NCI-H510A (cell line): ENCODE results near the gene MTERF1.
"Not testable (repeated sequence)": the region's sequence is repeated elsewhere in the genome, so short reads cannot be mapped to it uniquely, and the experiment has no call there.

ENCODE experiments used
- DNase-seq: peaks from one replicate; lab custom pipeline; 2025; lab: John Stamatoyannopoulos, UW

Gene MTERF1

GRCh38 chr7:91883676-91884362 is 3.3 kb upstream of the MTERF1 start:
- DNase-seq: no peak

DNA sequence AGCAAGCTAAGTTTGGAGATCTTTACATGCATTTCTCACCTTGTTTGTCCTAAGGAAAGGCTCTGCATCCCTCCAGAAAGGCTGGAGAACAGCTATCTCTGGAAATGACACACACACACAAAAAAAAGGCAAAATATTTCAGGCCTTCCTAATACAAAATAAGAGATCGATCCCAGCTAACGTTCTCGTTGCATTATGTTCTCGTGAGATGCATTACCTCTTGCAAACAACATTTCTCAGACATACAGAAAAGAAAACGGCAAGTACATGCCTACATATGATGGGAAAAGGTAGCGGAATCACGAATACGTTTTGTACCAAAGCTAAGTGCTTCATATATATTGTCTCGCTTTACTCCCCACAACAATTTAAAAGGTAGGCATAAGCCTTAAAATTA is 488 bp downstream of the MTERF1 start:
- no peak for DNase-seq

DNA sequence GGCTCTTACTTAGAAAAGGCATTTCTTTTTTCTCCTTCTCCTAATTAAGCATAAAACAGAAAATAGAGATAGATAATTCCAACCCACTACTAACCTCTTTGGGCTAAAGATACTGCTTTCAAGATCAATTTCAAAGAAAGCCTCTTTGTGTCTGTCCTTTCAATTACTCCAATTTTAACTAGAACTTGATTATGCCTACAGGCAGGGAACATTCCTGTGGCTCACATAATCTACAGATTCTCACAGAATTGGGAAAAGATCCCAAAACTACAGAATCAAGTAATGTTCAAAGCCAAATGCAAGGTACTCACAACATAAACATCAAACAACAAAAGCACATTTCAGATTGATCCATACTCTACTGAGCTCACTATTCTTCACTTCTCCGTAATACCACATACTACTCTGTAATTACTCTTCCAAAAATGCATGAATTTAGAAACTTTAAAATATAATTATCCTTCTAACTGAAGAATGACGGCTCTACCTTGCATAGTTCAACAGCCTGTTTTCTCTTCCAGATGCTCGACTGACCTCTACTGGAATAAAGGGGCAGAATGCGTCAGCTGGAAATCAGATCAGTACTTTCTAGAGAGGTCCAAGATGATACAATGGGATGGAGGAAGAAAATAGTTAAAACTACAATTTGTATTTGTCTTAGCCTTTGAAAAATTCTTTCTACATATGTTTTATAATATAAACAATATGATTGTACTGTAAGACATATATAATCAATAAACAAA is 3.9 kb downstream of the MTERF1 start:
- DNase-seq: no peak

DNA sequence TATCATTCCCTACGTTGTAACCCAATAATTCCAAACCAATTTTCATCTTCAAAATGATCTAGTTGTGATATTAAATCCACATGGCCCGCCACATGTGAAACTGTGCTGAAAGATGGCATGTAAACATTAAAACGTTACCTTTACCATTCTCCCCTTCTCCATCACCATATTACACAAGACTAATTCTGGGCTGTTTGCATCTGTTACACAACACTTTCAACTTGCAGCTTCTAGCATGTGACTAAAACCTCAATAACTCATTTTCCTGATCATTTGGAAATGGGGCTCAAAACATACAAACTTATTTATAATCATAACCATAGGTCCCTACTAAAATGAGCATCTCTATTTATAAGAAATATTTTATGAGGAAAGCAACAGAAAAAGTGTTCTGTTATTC is 4.7 kb downstream of the MTERF1 start:
- no peak for DNase-seq

DNA sequence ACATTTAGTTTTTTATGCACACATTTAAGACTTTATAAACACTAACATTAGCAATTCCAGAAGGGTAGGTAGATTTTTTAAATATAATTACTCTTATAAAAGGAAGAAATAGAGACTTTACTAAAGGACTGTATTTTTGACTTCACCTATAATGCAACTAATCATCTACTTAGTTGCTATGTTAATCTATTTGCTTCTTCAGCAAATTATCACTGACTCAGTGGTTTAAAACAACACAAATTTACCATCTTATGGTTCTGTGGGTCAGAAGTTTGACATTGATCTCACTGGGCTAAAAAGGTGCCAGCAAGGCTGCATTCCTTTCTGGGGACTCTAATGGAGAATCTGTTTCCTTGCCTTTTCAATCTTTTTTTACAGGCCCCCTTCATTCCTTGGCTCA is 7.6 kb downstream of the MTERF1 start:
- DNase-seq: no peak

DNA sequence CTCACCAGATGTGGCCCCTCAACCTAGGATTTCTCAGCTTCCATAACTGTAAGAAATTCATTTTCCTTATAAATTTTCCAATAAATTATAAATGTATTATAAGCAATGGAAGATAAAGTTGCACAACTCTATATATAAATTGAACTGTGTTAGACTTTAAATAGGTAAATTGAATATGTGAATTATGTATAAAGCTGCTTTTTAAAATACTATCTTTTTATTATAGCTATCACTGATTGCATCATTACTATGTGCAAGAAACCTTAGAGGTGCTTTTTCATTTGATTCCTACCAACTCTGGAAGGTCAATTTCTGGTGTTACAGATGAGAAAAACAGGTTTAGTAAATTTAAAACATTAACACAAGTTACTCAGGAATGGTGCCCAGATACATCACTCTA is 8.4 kb downstream of the MTERF1 start:
- no peak for DNase-seq

- no peak for DNase-seq
Observed at GRCh38 chr7:91869661-91870060, 10.8 kb downstream of the MTERF1 start.

DNA sequence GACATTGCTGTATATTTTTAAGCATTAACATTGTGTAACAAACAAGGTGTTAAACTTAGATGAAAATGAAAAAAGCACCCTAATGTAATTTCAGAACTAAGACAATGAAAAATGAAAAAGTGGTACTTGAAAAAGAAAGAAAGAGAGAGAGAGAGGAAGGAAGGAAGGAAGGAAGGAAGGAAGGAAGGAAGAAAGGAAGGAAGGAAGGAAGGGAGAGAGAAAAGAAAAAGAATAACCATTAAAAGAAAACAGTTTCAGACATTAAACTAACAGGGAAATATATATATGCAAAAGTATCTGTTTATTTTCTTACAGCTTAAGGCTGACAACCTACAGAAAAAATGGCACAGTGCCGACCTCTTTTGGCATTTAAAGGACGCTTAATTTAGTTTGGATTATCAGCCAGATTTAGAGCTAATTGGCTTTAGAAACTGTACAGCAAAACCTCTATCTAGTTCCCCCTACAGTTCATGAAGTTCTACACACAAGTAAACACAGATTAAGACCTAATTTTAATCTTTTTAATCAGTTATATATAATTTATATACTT is 13.8 kb downstream of the MTERF1 start:
- no peak for DNase-seq

GRCh38 chr7:91865511-91865910 is 15.0 kb downstream of the MTERF1 start:
- DNase-seq: no peak

- not testable (repeated sequence) for DNase-seq
Observed at GRCh38 chr7:91864604-91865003, 15.9 kb downstream of the MTERF1 start.

DNA sequence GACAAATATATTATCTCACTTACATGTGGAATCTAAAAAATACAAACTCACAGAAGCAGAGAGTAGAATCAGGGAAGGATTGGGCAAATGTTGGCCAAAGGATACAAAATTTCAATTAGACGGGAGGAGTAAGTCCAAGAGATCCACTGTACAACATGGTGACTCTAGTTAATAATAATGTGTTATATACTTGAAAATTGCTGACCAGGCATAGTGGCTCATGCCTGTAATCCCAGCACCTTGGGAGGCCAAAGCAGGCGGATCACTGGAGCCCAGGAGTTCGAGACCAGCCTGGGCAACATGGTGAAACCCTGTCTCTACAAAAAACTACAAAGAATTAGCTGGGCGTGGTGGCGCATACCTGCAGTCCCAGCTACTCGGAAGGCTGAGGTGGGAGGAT is 16.4 kb downstream of the MTERF1 start:
- no peak for DNase-seq

- DNase-seq: no peak
Observed at GRCh38 chr7:91852263-91852741, 28.2 kb downstream of the MTERF1 start.

GRCh38 chr7:91850455-91850854 is 30.0 kb downstream of the MTERF1 start:
- DNase-seq: no peak

DNA sequence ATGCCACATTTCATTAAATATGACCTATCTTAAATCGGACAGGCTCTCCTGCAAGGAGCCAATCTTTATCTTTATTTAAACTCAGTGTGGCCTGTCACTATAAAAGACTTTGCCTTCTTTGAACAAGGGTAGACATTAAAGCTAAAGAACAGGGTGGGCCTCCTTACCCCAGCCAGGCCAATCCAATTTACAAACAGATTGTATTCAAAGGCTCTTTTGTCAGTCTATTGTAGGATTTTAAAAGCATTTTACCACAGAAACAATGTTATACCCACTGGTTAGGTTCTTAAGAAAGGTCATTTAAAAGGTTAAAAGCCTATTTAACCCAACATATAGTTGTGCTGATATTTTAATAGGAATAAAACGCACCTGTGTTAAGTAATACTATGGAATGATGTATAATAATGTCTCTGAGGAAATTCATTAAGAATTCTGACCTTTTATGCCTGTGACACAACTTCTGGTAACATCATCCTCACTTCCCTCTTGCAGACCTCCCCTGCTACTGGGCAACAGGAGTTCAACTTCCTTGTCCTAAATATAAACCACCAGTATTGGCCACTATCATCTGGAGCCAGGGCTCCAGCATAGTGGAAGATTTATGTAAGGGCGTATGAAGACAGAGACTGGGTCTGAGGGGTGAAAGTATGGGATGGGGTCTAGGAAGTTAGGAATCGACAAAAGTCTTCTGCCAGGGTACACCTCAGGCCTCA is 32.5 kb downstream of the MTERF1 start:
- no peak for DNase-seq

DNA sequence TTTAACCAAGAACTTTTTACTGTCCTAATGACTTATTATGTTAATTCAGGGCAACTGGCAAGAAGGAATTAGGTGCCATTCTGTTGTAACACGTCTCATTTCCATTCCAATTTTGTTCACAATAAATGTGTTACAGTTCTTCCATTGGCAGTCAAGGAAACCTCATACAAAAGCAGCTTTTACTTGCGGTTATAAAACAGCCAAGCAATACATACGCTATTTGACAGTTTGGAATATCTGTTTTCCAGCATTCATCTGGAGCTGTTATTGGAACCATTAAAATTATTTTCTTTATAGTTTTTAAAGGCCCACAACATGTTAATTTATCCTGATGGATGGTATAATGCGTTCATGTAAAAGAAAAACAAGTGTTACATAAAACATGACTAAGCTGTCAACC is 33.3 kb downstream of the MTERF1 start:
- no peak for DNase-seq

- no peak for DNase-seq
Observed at GRCh38 chr7:91846436-91846835, 34.1 kb downstream of the MTERF1 start.

DNA sequence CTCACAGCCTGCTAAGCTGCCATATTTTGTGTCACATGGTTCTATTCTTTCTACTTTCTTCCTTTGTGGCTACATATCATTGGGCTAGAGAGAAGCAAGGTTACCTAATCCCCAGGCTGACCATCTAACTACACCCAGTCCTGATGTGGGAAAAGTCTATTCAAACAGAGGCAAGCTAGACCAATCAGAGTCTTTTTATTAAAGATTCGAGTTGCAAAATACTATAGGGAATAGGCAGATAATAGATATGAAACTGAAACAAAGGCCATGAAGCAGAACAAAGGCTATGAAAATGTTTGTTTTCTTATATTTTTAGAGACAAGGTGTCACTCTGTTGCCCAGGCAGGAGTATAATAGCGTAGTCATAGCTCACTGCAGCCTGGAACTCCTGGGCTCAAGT is 36.7 kb downstream of the MTERF1 start:
- no peak for DNase-seq

- no peak for DNase-seq
Observed at GRCh38 chr7:91838439-91838838, 42.1 kb downstream of the MTERF1 start.

DNA sequence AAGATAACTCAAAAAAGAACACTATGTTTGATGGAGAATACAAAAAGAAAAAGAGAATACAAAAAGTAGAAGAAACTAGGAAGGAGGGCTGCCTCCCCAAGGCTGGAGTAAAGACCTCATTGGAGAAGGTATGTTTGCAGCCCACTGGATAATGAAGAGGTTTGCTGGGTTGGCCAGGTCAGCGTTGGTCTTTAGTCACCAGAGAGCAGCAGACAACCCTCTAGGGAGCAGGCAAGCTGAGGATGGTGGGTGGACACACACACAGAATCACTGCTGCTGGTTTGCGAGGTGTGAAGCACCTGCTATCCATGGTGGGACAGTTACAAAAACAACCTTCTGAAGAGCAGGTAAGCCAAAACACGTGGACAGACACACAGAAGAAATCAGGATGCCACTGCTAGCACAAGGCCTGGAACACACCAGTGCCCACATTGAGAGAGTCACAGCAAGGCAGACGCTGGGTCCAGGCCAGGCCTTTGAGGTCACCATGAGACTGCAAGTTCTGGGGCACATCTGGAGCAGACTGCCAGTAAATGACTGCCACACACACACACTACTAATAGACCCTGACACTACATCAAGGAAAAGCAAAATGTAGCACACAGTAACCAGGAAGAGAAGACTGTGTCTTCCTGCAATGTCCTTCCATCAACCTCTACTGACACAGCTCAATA is 43.0 kb downstream of the MTERF1 start:
- no peak for DNase-seq

- no peak for DNase-seq
Observed at GRCh38 chr7:91835826-91836368, 44.6 kb downstream of the MTERF1 start.

- DNase-seq: no peak
Observed at GRCh38 chr7:91835091-91835825, 45.2 kb downstream of the MTERF1 start.
